Measurements from ENCODE around the gene TNIK.

TNIK gene

GRCh38 chr3:171417813-171418212 is 42.4 kb downstream of the TNIK start:
- no peaks in the 10 kb centered on the region for H3K4me1 ChIP-seq (ENCODE audit: insufficient read depth, insufficient read length)
- no peaks in the 10 kb centered on the region for H3K36me3 ChIP-seq (ENCODE audit: insufficient read depth, insufficient read length, low read length)
- H3K4me3 ChIP-seq (ENCODE audit: insufficient read length, low read depth) = no peak overlapping the region
- DNase-seq (ENCODE audit: low read depth, low spot score) = no peak
- no peak overlapping the region for H3K9ac ChIP-seq (ENCODE audit: insufficient read length, low read depth)
- H3K9me3 ChIP-seq (ENCODE audit: insufficient read depth, low read length) = no peaks in the 10 kb centered on the region
- TF ChIP-seq SUZ12 (IDR thresholded peaks at IDR 0.05; ENCODE audit: extremely low read depth, insufficient read depth, insufficient read length) (no peak), YY1 (IDR thresholded peaks at IDR 0.05; ENCODE audit: insufficient read depth, insufficient read length) (no peak), ZNF274 (IDR thresholded peaks at IDR 0.05; ENCODE audit: low read depth, low read length) (no peak)
- H3K27me3 ChIP-seq (ENCODE audit: insufficient read depth, insufficient read length) = no peaks in the 10 kb centered on the region

- TF ChIP-seq ZNF274 (IDR thresholded peaks at IDR 0.05; ENCODE audit: low read depth, low read length) (no peak), SUZ12 (IDR thresholded peaks at IDR 0.05; ENCODE audit: extremely low read depth, insufficient read depth, insufficient read length) (no peak), YY1 (IDR thresholded peaks at IDR 0.05; ENCODE audit: insufficient read depth, insufficient read length) (no peak)
- H3K9ac ChIP-seq (ENCODE audit: insufficient read length, low read depth) = no peak overlapping the region
- no peak overlapping the region for H3K4me3 ChIP-seq (ENCODE audit: insufficient read length, low read depth)
- no peaks in the 10 kb centered on the region for H3K27me3 ChIP-seq (ENCODE audit: insufficient read depth, insufficient read length)
- no peaks in the 10 kb centered on the region for H3K4me1 ChIP-seq (ENCODE audit: insufficient read depth, insufficient read length)
- no peak for DNase-seq (ENCODE audit: low read depth, low spot score)
- no peaks in the 10 kb centered on the region for H3K36me3 ChIP-seq (ENCODE audit: insufficient read depth, insufficient read length, low read length)
- H3K9me3 ChIP-seq (ENCODE audit: insufficient read depth, low read length) = no peaks in the 10 kb centered on the region
These were observed 43.1 kb downstream of the TNIK start for GRCh38 chr3:171417137-171417536.

GRCh38 chr3:171416666-171417065 is 43.5 kb downstream of the TNIK start:
- Histone ChIP-seq H3K27me3 (ENCODE audit: insufficient read depth, insufficient read length) (no peaks in the 10 kb centered on the region), H3K36me3 (ENCODE audit: insufficient read depth, insufficient read length, low read length) (no peaks in the 10 kb centered on the region), H3K4me3 (ENCODE audit: insufficient read length, low read depth) (no peak overlapping the region), H3K9me3 (ENCODE audit: insufficient read depth, low read length) (no peaks in the 10 kb centered on the region), H3K4me1 (ENCODE audit: insufficient read depth, insufficient read length) (no peaks in the 10 kb centered on the region), H3K9ac (ENCODE audit: insufficient read length, low read depth) (no peak overlapping the region)
- TF ChIP-seq YY1 (IDR thresholded peaks at IDR 0.05; ENCODE audit: insufficient read depth, insufficient read length) (no peak), ZNF274 (IDR thresholded peaks at IDR 0.05; ENCODE audit: low read depth, low read length) (no peak), SUZ12 (IDR thresholded peaks at IDR 0.05; ENCODE audit: extremely low read depth, insufficient read depth, insufficient read length) (no peak)
- no peak for DNase-seq (ENCODE audit: low read depth, low spot score)

GRCh38 chr3:171416061-171416460 is 44.1 kb downstream of the TNIK start:
- no peaks in the 10 kb centered on the region for H3K4me1 ChIP-seq (ENCODE audit: insufficient read depth, insufficient read length)
- TF ChIP-seq SUZ12 (IDR thresholded peaks at IDR 0.05; ENCODE audit: extremely low read depth, insufficient read depth, insufficient read length) (no peak), ZNF274 (IDR thresholded peaks at IDR 0.05; ENCODE audit: low read depth, low read length) (no peak), YY1 (IDR thresholded peaks at IDR 0.05; ENCODE audit: insufficient read depth, insufficient read length) (no peak)
- no peak for DNase-seq (ENCODE audit: low read depth, low spot score)
- H3K9ac ChIP-seq (ENCODE audit: insufficient read length, low read depth) = no peak overlapping the region
- H3K4me3 ChIP-seq (ENCODE audit: insufficient read length, low read depth) = no peak overlapping the region
- H3K36me3 ChIP-seq (ENCODE audit: insufficient read depth, insufficient read length, low read length) = no peaks in the 10 kb centered on the region
- no peaks in the 10 kb centered on the region for H3K9me3 ChIP-seq (ENCODE audit: insufficient read depth, low read length)
- no peaks in the 10 kb centered on the region for H3K27me3 ChIP-seq (ENCODE audit: insufficient read depth, insufficient read length)

GRCh38 chr3:171415070-171415469 is 45.1 kb downstream of the TNIK start:
- no peak overlapping the region for H3K9ac ChIP-seq (ENCODE audit: insufficient read length, low read depth)
- no peaks in the 10 kb centered on the region for H3K9me3 ChIP-seq (ENCODE audit: insufficient read depth, low read length)
- no peaks in the 10 kb centered on the region for H3K27me3 ChIP-seq (ENCODE audit: insufficient read depth, insufficient read length)
- H3K4me3 ChIP-seq (ENCODE audit: insufficient read length, low read depth) = no peak overlapping the region
- no peaks in the 10 kb centered on the region for H3K36me3 ChIP-seq (ENCODE audit: insufficient read depth, insufficient read length, low read length)
- H3K4me1 ChIP-seq (ENCODE audit: insufficient read depth, insufficient read length) = no peaks in the 10 kb centered on the region
- DNase-seq (ENCODE audit: low read depth, low spot score) = no peak
- TF ChIP-seq SUZ12 (IDR thresholded peaks at IDR 0.05; ENCODE audit: extremely low read depth, insufficient read depth, insufficient read length) (no peak), YY1 (IDR thresholded peaks at IDR 0.05; ENCODE audit: insufficient read depth, insufficient read length) (no peak), ZNF274 (IDR thresholded peaks at IDR 0.05; ENCODE audit: low read depth, low read length) (no peak)

GRCh38 chr3:171412473-171412872 is 47.7 kb downstream of the TNIK start:
- Histone ChIP-seq H3K9ac (ENCODE audit: insufficient read length, low read depth) (no peak overlapping the region), H3K36me3 (ENCODE audit: insufficient read depth, insufficient read length, low read length) (no peaks in the 10 kb centered on the region), H3K4me3 (ENCODE audit: insufficient read length, low read depth) (no peak overlapping the region), H3K4me1 (ENCODE audit: insufficient read depth, insufficient read length) (no peaks in the 10 kb centered on the region), H3K27me3 (ENCODE audit: insufficient read depth, insufficient read length) (no peaks in the 10 kb centered on the region), H3K9me3 (ENCODE audit: insufficient read depth, low read length) (no peaks in the 10 kb centered on the region)
- DNase-seq (ENCODE audit: low read depth, low spot score) = no peak
- TF ChIP-seq SUZ12 (IDR thresholded peaks at IDR 0.05; ENCODE audit: extremely low read depth, insufficient read depth, insufficient read length) (no peak), ZNF274 (IDR thresholded peaks at IDR 0.05; ENCODE audit: low read depth, low read length) (no peak), YY1 (IDR thresholded peaks at IDR 0.05; ENCODE audit: insufficient read depth, insufficient read length) (no peak)

- H3K36me3 ChIP-seq (ENCODE audit: insufficient read depth, insufficient read length, low read length) = no peaks in the 10 kb centered on the region
- no peaks in the 10 kb centered on the region for H3K9me3 ChIP-seq (ENCODE audit: insufficient read depth, low read length)
- H3K9ac ChIP-seq (ENCODE audit: insufficient read length, low read depth) = no peak overlapping the region
- no peak for DNase-seq (ENCODE audit: low read depth, low spot score)
- H3K27me3 ChIP-seq (ENCODE audit: insufficient read depth, insufficient read length) = no peaks in the 10 kb centered on the region
- H3K4me3 ChIP-seq (ENCODE audit: insufficient read length, low read depth) = no peak overlapping the region
- no peaks in the 10 kb centered on the region for H3K4me1 ChIP-seq (ENCODE audit: insufficient read depth, insufficient read length)
- TF ChIP-seq SUZ12 (IDR thresholded peaks at IDR 0.05; ENCODE audit: extremely low read depth, insufficient read depth, insufficient read length) = no peak
- TF ChIP-seq YY1 (IDR thresholded peaks at IDR 0.05; ENCODE audit: insufficient read depth, insufficient read length) = no peak
- no peak for TF ChIP-seq ZNF274 (IDR thresholded peaks at IDR 0.05; ENCODE audit: low read depth, low read length)
These were observed 48.2 kb downstream of the TNIK start for GRCh38 chr3:171412054-171412453.
